ENCODE data around the gene RNF186.

GRCh38 chr1:19812875-19813642 is 2.0 kb downstream of the RNF186 start:
- TF ChIP-seq SIN3A (IDR thresholded peaks at IDR 0.05; ENCODE audit: borderline replicate concordance, insufficient read depth, low read length) (no peak), POLR2AphosphoS5 (IDR thresholded peaks at IDR 0.05; ENCODE audit: low read depth, low read length) (no peak), REST (IDR thresholded peaks at IDR 0.05; ENCODE audit: insufficient read depth in 1 of 2, low read depth in 2 of 2, low read length in 2 of 2) (no peak), TAF1 (IDR thresholded peaks at IDR 0.05; ENCODE audit: borderline replicate concordance, insufficient read depth, low read length) (no peak)
